SKM-1 treated with dmso at 0.1 percent for 144 hours (cell line): ENCODE results near the gene MAP2K1.
"Not testable (repeated sequence)": the region's sequence is repeated elsewhere in the genome, so short reads cannot be mapped to it uniquely, and the experiment has no call there.

Experiments used
- DNase-seq: peaks from one replicate; lab custom pipeline; 2025; ENCODE audit not compliant: unreplicated experiment; lab: John Stamatoyannopoulos, UW

The MAP2K1 gene

DNA sequence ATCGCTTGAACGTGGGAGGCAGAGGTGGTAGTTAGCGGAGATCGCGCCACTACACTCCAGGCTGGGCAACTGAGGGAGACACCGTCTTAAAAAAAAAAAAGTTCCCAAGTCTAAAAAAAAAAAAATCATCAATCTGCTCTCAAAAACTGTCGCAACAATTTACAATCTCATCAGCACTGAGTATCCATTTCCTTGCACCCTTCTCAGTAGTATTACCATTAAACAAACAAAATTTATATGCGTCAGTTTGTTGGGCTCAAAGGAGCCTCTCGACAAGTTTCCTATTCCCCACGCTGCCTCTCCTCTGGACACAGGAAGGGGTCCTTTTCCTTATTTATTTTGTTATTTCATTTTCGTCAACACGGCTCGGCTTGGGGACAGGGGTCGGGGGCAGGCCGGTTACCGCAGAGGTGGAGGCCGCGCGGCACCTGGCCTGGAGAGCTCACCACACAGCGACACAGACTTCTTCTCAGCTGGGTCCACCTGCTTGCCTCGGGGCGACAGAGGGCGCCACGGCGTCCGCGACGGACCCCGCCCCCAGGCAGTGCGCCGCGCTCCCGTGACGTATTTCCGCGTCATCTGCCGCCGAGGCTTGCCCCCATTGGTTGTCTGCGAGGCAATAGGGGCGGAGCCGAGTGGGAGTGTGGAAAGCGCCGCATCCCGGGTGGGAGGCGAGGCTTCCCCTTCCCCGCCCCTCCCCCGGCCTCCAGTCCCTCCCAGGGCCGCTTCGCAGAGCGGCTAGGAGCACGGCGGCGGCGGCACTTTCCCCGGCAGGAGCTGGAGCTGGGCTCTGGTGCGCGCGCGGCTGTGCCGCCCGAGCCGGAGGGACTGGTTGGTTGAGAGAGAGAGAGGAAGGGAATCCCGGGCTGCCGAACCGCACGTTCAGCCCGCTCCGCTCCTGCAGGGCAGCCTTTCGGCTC lies at the start of gene MAP2K1:
Gene MAP2K1 (plus strand): TSS at position 709 of the 920 bp plus-strand sequence. CDS start 436 bp downstream, outside the sequence.
- peak; percentile 96 for DNase-seq

DNA sequence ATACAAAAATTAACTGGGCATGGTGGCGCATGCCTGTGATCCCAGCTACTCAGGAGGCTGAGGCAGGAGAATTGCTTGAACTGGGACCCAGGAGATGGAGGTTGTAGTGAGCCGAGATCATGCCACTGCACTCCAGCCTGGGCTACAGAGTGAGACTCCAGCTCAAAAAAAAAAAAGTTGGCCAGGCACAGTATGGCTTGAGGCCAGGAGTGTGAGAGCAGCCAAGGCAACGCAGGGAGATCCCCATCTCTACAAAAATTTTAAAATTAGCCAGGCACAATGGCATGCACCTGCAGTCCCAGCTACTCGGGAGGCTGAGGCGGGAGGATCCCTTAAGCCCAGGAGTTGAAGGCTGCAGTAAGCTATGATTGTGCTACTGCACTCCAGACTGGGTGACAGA lies 38.2 kb upstream of the MAP2K1 start:
- not testable (repeated sequence) for DNase-seq

DNA sequence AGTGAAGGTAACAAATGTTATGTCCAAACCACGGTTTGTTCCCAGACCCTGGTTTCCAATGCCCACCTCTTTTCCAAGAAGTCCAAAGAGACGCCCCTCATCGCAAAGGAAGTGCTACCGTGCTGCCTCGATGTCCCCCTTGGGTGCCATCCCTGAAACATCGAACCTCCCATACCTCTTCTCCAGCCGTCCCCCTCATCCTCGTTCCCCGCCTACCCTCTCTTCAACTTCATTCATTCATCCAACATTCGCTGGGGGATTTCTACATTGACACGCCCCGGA lies 30.7 kb upstream of the MAP2K1 start:
- DNase-seq: no peak

DNA sequence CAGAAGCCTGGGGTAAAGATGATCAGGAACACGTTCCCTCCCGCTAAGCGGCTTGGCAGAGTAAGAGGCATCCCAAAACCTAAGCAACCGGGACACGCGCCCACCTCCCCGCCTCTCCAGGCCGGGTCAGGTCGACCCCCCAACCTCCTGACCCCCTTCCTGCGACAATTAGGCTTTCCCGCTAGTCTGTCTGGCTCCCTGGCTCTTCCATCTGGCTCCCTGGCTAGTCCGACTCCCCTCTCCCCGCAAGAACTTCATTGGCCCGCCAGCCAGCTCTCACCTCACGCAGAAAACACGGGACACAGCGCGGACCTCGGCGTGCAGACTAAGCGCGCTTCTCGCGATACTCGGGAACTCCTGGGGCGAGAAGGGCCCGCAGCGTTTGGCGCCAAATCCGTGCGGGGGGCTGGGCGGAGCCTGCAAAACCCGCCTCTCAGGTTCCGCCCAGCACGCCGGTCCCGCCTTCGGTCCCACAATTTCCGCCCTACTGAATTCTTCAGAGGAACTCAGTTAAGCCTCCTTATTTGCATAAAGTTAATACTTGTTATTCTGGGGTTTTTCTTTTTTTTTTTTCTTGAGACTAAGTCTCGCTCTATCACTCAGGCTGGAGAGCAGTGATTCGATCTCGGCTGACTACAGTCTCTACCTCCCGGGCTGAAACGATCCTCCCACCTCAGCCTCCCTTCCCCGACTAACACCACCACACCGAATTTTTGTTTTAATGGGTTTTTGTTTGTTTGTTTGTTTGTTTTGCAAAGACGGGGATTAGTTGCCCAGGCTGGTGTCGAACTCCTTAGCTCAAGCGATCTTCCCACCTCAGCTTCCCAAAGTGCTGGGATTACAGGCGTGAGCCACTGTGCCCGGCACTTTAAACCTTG lies 30.1 kb upstream of the MAP2K1 start, which contains the start of gene TIPIN:
Gene TIPIN (minus strand): TSS at position 327 of the 878 bp plus-strand sequence. CDS start 3,738 bp downstream, outside the sequence.
- peak; percentile 97 for DNase-seq

DNA sequence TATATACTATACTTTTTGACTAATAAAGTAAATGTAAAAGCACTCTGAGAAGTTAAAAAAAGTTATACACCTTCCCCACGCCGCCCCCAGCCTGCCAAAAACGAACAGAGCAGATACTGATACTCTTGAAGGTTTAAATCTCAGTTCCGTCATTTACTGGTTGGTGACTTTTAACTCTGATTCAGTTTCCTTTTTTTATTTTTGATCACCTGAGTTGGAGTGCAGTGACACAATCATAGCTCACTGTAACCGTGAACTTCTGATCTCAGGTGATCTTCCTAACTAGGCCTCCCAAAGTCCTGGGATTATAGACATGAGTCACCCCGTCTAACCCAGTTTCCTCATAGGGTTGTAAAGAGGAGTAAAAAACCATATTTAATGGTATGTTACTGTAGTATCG lies 27.0 kb upstream of the MAP2K1 start:
- no peak for DNase-seq

DNA sequence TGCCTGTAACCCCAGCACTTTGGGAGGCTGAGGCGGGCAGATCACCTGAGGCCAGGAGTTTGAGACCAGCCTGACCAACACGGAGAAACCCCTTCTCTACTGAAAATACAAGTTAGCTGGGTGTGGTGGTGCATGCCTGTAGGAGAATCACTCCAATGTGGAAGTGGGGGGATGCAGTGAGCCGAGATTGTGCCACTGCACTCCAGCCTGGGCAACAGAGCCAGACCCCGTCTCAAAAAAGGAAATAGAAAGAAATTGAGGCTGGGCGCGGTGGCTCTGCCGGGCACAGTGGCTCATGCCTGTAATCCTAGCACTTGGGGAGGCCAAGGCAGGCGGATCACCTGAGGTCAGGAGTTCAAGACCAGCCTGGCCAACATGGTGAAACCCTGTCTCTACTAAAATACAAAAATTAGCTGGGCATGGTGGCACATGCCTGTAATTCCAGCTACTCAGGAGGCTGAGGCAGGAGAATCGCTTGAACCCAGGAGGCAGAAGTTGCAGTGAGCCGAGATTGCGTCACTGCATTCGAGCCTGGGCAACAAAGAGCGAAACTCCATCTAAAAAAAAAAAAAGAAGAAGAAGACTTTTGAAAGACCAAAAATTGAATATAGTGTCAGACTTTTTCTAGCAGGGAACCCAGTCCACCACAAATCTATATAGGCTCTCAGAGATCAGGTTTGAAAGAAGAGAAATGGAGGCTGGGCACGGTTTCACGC lies 24.8 kb upstream of the MAP2K1 start:
- peak; percentile 45 for DNase-seq

DNA sequence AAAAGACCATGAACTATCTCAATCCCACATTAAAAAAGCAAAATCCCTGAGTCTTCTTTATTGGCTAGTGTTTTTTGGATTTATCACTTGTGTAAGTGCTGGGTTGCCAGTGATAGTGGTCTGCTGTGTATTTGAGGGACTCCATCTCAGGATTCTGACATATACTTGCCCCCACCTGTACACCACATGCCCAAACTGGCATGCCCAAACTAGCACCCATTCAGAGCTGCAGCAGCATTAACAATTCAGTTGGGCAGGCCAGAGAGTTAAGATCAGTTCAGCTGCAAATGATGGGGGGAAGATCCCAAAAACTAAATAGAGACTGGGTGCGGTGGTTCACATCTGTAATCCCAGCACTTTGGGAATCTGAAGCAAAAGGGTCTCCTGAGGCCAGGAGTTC lies 23.9 kb upstream of the MAP2K1 start:
- DNase-seq: no peak

DNA sequence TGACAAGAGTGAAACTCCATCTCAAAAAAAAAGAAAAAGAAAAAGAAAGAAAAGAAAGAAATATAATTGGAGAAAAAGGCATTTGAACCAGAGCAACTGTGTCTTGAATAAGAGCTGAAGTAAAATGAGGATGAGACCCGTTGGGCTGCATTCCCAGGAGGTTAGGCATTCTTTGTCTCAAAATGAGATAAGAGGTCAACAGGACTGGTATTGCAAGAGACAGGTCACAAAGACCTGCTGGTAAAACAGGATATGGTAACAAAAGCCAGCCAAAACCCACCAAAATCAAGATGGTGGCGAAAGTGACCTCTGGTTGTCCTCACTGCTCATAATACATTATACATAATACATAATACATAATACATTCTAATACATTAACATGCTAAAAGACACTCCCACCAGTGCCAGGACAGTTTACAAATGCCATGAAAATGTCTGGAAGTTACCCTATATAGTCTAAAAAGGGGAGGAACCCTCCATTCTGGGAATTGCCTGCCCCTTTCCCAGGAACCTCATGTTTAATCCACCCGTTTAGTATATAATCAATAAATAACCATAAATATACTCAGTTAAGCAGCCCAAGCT lies 21.7 kb upstream of the MAP2K1 start:
- DNase-seq: no peak

DNA sequence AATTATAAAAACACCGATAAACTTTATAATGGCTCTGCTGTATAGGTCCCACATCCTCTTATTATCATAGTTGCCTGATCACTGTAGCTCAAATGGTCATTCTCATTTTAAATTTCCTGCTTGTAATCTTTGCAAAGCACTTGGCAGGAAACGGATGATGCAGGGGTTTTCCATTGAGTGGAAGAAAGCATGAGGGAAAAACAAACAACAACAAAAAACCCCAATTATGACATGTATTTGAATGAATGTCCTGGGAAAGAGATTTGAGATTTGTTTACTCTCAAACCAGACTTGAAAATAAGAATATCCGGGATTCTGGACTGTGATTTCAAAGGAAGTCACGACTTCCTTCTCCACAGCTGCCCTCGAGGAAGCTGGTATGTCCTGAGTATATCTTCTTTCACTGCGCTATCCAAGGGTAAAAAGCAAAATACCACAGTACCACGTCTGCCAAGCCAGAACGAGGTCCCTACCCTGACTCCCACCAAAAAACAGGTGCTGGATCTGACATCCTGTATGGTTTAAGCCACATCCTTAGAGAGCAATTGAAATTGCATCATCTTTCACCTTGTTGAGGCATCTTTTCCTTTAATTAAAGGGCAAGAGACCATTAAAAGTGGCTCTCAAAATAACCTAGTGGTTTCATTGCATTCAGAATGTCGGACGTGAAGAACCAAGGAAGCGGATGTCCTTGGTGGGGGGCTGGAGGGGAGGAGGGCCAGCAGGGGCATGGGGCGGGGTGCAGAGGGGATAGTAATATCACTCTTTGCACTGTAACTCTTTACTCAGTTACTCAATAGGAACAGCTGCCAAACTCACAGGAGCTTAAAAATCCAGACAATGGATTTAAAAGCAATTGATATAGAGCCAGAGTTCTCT lies 16.7 kb upstream of the MAP2K1 start:
- no peak for DNase-seq

DNA sequence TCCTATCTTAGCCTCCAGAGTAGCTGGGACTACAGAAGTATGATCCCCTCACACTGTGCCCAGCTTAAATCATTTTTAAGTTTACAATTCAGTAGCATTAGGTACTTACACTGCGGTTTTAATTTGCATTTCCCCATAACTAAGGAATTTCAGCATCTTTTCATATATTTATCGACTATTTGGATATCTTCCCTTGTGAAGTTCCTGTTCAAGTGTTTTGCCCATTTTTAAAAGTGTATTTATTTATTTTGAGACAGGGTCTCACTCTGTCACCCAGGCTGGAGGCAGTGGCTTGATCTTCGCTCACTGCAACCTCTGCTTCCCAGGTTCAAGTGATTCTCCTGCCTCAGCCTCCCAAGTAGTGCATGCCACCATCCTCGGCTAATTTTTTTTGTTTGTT lies 12.5 kb upstream of the MAP2K1 start:
- no peak for DNase-seq

DNA sequence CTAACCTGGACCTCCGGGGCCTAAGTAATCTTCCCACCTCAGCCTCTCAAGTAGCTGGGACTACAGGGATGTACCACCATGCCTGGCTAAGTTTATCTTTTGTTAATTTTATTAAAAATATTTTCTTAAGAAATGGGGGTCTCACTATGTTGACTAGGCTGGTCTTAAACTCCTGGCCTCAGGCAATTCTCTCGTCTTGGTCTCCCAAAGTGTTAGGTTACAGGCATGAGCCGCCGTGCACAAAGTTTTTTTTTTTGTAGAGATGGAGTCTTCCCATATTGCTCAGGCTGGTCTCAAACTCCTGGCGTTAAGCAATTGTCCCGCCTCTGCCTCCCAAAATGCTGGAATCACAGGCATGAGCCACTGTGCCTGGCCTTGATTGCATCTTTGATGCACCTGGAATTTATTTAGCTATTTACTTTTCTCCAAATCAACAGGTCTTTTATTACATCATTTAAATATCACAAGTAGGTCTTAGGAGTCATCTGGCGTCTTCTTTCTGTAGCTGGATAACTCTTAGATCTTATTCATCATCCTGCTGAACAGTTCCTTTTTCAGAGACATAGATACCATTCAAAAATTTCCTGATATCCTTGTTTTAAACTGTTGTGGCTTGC lies 7.8 kb upstream of the MAP2K1 start:
- no peak for DNase-seq

DNA sequence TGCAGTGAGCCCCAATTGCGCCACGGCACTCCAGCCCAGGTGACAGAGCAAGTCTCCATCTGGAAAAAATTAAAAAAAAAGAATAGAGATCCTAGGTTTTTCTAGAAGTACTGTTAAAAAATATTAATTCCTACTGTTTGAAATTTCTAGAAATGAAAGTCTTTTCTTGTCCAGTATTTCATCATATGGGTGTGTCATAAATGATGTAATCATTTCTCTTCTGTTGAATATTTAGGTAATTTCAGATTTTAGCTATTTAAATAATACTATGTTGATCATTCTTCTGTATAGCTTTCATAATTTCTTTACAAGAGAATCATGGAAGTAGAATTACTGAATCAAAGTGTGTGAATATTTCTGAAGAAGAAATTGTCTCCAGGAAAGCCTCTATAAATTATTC lies 5.3 kb upstream of the MAP2K1 start:
- DNase-seq: not testable (repeated sequence)

DNA sequence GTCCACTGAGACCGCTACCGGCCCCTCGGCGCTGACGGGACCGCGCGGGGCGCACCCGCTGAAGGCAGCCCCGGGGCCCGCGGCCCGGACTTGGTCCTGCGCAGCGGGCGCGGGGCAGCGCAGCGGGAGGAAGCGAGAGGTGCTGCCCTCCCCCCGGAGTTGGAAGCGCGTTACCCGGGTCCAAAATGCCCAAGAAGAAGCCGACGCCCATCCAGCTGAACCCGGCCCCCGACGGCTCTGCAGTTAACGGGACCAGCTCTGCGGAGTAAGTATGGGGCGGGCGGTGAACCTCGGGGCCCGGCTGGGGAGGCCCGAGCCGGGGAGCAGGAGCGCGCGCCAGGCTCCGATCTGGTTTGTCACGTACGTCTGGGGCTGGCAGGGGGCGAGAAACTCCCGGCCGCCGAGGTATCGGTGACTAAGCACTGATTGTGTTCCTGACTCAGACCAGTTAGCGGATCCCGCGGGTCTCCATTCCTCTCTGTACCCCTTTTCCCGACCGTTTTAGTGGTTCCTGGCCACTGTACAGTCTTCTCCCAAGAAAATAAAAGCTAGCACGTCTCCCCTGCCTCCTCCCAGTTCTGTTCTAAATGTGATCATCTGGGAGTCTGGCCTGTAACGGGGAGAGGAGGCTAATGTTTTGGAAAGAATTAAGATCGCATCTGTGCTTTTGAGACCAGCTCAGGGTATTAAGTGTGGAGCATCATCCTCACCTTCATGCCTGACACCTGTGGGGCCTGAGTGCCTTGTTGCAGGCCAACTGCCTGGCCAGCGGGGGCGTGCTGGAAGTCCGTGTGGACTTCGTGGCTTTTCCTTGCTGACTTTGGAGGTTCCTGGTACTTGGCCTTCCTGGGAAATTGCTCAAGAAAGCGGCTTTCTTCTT lies 691 bp downstream of the MAP2K1 start:
- no peak for DNase-seq

DNA sequence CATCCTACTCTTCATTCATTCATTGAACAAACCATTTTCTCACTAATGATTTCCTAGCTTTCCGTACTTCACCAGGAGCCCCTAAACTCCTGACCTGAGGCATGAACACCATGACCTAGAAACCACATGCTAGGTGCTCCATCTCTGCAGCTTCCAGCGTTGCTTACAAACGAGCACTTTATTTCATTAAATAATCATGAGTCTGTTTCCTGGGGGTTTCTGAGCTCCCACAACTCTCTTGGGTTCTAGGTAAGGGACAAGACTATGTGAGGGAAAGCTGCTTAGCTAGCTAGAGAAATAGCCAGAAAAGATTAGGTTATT lies 1.3 kb downstream of the MAP2K1 start:
- DNase-seq: no peak

DNA sequence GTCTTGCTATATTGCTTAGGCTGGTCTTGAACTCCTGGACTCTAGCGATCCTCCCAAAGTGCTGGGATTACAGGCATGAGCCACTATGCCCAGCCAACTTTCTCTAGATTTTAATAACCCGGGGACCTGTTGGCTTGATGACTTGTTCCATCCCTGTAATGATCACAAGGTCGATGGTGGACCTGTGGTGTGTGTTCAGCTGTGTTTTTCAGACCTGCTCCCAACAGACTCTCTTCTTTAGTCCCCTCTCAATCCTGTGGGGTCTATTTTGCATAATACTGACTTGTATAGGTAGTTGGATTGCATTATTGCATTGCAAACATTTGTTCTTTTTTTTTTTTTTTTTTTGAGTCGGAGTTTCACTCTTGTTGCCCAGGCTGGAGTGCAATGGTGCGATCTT lies 1.9 kb downstream of the MAP2K1 start:
- DNase-seq: no peak

DNA sequence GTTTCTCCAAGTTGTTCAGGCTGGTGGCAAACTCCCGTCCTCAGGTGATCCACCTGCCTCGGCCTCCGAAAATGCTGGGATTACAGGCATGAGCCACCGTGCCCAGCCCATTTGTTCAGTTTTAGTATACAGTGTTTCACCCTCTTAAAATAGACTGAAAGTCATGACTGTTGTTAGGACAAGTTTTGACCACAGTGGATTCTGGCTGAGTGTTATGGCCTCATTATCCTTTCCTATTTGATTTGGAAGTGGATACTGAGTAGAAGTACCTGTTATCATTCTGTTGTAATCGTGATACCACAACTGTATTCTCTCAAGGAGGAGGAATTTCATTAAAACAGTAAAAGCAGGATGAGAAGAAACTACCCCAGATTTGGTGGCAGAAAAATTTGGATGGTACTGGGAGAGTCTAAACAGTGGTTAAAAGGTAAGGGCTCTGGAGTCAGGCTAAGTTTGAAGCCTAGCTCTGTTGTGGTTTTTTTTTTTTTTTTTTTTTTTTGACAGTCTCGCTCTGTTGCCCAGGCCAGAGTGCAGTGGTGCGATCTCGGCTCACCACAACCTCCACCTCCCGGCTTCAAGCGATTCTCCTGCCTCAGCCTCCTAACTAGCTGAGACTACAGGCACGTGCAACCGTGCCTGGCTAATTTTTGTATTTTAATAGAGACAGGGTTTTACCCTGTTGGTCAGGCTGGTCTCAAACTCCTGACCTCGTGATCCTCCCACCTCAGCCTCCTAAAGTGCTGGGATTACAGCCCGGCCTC lies 2.6 kb downstream of the MAP2K1 start:
- DNase-seq: no peak

DNA sequence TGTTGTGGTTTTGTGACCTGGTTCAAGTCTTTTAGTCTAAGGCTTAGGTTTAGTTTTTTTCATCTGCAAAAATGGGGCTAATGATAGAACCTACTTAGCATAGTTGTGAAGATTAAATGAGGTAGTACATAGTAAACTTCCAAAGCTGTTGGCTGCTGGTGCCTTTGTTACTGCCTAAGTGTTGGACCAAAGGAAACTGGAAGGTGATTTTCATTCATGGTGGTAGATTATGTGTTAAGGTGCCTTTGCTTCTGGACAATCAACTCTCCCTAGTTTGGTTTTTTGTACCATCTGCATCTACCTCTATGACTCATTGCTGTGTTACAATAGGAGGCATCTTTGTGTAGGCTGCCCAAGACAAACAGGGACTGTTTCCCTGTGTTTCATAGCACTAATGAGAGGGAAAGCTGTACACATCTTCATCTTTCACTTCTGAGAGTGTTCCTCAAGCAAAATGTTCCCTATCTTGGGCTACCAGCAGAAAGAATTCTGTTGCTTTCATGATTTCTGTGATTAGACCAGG lies 3.2 kb downstream of the MAP2K1 start:
- no peak for DNase-seq

DNA sequence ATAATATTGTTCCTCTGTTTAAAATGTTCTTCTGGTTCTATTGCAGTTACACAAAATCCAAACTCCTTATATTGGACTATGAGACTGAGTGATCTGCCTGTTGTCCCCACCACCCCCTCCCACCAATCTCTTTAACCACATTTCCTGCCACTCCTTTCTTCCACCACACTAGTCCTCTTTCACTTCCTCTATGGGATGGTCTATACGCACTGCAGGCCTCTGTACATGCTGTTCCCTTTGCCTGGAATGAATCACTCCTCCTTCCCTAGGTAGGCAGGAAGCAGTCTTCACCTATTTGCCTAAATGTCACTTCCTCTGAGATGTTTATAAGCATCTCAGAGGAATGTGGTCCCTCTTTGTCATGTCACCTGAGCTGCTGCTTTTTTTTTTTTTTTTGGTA lies 4.0 kb downstream of the MAP2K1 start:
- peak; percentile 79 for DNase-seq
